ENCODE results near the gene GPR137B.

The GPR137B gene

GRCh38 chr1:236143104-236143948 lies 987 bp downstream of the GPR137B start:
- TF ChIP-seq CTCF (IDR thresholded peaks at IDR 0.05): no peak

GRCh38 chr1:236144033-236144432 lies 1.7 kb downstream of the GPR137B start:
- no peak for TF ChIP-seq CTCF (IDR thresholded peaks at IDR 0.05)

GRCh38 chr1:236144446-236145150 lies 2.3 kb downstream of the GPR137B start:
- TF ChIP-seq CTCF (IDR thresholded peaks at IDR 0.05): no peak

- no peak for TF ChIP-seq CTCF (IDR thresholded peaks at IDR 0.05)
Observed at GRCh38 chr1:236147068-236147467, 4.7 kb downstream of the GPR137B start.

- no peak for TF ChIP-seq CTCF (IDR thresholded peaks at IDR 0.05)
Observed at GRCh38 chr1:236147521-236148469, 5.5 kb downstream of the GPR137B start.

GRCh38 chr1:236148470-236148845 lies 6.1 kb downstream of the GPR137B start:
- no peak for TF ChIP-seq CTCF (IDR thresholded peaks at IDR 0.05)

GRCh38 chr1:236149003-236149595 lies 6.8 kb downstream of the GPR137B start:
- TF ChIP-seq CTCF (IDR thresholded peaks at IDR 0.05): no peak

All from LNCAP (cell line).